ENCODE data around the gene NALCN.

- no peak for TF ChIP-seq CTCF (conservative IDR thresholded peaks at IDR 0.05; ENCODE audit: low read depth, low read length)
- no peak for TF ChIP-seq EZH2 (IDR thresholded peaks at IDR 0.05; ENCODE audit: borderline replicate concordance, low read depth, low read length, poor library complexity, severe bottlenecking)
Measured at GRCh38 chr13:101262306-101262705, 154.0 kb downstream of the NALCN start.
